AG09319 (cell line): ENCODE data around the gene PTPRT.

Experiments used
- DNase-seq: peaks from one replicate; pipeline ENCODE4 v3.0.0-alpha.2; 2010; ENCODE audit warnings: low read depth; ENCODE audit errors: extremely low read depth
- TF ChIP-seq, protein P1 (sequence below): IDR thresholded peaks from 2 replicates; pipeline ENCODE4 v1.5.1; 2011; ENCODE audit warnings: low read depth, mild to moderate bottlenecking, inconsistent platforms, low read length, moderate library complexity

Gene PTPRT

DNA sequence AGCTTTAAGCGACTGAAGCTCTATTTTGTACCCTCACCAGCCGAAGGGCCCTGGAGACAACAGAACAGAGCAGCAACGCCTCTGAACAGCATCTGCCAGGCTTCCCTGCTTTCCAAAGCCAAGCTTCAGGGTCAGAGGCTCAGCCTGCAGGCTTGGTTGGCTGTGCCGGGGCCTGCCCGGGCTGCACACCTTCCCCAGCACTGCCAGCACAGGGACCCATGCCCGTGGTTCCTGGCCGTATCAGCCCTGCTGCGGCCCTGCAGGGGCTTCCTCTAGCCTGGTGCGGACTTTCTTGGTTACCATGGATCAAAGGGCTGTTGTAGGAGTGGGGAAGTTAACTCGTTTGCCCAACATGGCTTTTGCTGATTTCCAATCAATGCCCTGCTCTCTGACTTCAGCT lies 830.1 kb downstream of the PTPRT start:
- TF ChIP-seq, protein P1, sequence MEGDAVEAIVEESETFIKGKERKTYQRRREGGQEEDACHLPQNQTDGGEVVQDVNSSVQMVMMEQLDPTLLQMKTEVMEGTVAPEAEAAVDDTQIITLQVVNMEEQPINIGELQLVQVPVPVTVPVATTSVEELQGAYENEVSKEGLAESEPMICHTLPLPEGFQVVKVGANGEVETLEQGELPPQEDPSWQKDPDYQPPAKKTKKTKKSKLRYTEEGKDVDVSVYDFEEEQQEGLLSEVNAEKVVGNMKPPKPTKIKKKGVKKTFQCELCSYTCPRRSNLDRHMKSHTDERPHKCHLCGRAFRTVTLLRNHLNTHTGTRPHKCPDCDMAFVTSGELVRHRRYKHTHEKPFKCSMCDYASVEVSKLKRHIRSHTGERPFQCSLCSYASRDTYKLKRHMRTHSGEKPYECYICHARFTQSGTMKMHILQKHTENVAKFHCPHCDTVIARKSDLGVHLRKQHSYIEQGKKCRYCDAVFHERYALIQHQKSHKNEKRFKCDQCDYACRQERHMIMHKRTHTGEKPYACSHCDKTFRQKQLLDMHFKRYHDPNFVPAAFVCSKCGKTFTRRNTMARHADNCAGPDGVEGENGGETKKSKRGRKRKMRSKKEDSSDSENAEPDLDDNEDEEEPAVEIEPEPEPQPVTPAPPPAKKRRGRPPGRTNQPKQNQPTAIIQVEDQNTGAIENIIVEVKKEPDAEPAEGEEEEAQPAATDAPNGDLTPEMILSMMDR, result no peak
- no peak for DNase-seq

DNA sequence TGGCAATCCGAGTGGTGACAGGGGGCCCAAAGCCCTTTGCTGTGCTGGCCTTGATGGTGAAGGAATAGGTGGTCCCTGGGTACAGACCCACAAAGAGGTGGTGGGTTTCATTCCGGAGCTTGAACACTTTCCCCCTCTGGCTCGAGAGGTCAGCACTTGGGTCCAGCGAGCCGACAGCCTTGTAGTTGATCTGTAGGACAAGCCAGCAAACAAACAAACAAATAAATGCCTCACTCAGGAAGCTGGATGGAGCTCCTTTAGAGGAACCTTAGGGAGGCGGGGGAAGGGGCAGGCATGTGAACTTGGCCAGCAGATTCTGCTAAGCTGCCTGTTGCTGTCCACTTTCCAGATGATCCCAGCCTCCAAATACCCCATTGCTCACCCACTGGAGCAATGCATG lies 837.6 kb downstream of the PTPRT start:
- TF ChIP-seq, protein P1, result no peak
- DNase-seq, result no peak

DNA sequence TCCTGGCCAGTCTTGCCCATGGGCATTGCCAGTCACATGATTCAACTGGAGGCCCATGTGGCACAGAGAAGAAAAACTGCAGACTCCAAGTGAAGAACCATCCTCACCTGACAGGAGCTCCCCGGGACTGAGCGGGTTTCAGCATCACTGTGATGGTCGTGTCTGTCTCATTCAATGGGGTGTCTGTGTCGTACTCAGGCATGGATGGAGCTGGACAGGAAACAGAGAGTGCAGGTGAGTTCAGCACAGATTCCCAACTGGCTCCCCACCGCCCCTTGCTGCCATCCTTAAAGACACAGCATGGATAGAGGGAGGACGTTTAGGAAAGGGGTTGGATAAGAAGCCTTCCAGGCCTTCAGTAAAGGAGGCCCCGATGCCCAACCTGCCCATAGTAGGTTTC lies 839.2 kb downstream of the PTPRT start:
- TF ChIP-seq, protein P1, result no peak
- DNase-seq, result no peak

- TF ChIP-seq, protein P1, result no peak
- no peak for DNase-seq
Observed at GRCh38 chr20:42346189-42347170, 843.2 kb downstream of the PTPRT start.

DNA sequence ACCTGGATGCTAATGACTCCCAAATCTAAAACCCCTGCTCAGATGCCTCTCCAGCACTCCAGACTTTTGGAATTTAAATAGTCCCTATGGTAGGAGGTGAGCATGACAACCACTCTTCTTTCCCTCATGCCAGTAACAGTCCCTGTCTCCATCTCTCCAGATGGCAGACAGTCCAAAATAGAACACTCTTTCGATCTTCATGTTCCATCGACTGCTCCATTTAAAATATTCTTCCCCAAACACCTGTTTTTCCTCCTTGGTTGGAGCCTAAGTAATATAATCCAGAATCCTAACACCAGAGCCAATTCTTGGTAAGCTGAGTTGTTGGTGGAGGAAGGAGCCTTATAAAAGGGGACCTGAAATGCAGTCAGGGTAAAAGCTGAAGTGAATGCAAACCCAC lies 848.1 kb downstream of the PTPRT start:
- TF ChIP-seq, protein P1, result no peak
- no peak for DNase-seq

GRCh38 chr20:42340368-42340767 lies 849.3 kb downstream of the PTPRT start:
- TF ChIP-seq, protein P1, result no peak
- DNase-seq, result no peak
